Middle frontal gyrus (tissue), 1 donor: Measurements from ENCODE around the gene ROBO1.
"Not testable (repeated sequence)": the region's sequence is repeated elsewhere in the genome, so short reads cannot be mapped to it uniquely, and the experiment has no call there.

Experiments used
- DNase-seq: peaks from one replicate; pipeline ENCODE4 v3.0.0-alpha.2; 2015; ENCODE audit warnings: low spot score; ENCODE audit errors: extremely low spot score

ROBO1 gene

GRCh38 chr3:79173259-79173658, 594.5 kb downstream of the ROBO1 start:
- DNase-seq, result not testable (repeated sequence)

DNA sequence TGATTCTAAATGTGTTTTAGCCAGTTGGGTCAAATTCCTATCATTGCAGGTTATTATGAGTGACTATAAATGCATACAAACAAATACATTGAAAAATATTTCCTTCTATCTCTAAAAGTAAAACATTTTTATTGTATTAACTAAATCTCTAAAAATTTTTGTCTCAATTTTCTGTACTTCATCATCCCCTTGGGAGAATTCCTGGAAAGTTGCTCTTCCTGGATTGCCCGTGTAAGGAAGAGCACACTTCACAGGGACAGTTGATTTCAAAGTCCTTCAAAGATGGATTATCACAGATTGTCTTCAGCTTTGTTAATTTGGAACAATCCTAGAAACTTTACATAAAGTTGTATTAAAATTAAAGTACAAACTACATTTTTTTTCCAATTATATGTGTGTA, 595.6 kb downstream of the ROBO1 start:
- DNase-seq, result no peak

GRCh38 chr3:79170021-79170420, 597.8 kb downstream of the ROBO1 start:
- no peak for DNase-seq

DNA sequence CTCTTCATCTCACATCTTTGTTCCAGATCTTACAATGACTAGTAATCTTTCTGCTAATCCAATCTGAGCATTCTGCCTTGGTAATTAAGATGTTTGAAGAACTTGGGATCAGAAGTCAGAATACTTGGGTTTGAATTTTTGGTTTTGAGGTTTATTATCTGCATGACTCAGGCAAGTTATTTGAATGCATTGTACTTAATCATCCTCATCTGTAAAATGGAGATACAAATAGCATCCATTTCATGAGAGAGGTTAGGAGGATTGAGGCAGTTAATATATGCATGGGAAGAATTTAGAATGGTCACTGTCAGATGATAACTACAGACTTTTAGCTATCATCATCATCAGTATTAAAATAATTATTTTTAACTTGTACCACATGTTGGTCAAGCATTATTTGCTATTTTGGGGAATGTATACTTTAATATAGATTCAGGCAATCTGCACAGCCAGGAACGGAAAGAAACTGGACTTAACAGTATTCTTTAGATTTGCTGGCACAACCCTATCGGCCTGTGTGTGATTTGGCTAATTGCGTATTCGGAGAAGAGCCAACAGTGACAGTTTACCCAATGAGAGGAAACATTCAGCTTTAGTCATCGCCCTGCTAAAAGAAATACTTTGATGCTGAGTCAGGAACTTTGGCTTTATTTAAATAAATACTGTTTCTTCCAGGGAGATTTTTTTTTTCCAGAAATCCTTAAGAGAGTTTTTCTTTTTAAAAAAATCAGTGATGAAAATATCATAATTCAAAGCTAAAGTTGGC, 600.0 kb downstream of the ROBO1 start:
- DNase-seq, result no peak

DNA sequence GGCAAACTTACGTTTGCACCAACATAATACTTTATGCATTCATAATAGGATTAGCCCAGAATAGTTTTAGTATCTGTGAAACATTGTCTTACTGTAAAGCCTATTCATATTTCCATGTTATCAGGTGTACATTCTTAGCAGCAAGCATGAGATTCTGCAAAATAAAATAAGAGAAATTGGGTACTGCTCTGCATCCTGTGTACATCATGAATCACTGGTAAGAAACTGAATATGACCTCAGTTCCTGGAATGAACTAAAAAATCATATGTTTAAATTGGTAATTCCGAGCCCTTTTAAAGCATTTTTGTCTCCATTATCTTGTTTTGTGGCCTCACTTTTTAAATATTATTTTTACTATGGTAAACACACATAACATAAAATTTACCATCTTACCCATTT, 605.1 kb downstream of the ROBO1 start:
- DNase-seq, result no peak

DNA sequence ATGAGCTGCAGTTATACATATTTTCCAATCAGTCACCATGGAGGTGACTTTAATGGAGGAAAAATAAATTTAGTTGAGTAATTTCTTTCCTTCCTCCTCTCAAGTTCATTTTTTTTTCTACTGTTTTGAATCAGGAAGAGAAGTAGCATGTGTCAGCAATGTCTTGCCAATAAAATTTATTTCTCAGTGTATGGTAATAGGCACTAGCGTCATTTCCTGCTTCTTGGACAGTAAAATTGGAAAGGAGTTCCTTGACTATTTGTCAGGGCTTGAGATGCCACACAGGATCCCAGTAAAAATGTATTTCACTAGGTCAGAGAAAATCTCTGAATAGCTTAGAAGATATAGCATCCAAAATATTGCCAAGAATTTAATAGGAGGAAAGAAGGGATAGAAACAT, 605.9 kb downstream of the ROBO1 start:
- no peak for DNase-seq

GRCh38 chr3:79160421-79160820, 607.4 kb downstream of the ROBO1 start:
- no peak for DNase-seq

DNA sequence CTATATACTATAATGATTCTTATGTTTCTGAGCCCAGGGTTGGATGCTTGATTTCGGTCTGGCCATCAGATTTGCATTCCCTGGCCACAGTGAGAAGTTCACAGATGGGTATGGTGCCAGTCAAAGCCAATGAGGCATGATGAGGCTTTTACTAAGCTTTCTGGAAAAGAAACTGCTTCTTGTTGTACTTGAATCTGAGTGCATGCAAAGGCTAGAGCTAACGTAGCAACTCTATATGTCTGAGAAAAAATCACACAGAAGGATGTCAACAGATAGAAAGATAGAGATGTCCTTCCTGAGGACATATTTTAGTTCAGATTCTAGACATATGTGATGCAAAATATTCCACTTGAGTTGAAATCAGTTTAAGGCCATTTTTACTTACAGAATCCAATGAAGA, 608.1 kb downstream of the ROBO1 start:
- no peak for DNase-seq

DNA sequence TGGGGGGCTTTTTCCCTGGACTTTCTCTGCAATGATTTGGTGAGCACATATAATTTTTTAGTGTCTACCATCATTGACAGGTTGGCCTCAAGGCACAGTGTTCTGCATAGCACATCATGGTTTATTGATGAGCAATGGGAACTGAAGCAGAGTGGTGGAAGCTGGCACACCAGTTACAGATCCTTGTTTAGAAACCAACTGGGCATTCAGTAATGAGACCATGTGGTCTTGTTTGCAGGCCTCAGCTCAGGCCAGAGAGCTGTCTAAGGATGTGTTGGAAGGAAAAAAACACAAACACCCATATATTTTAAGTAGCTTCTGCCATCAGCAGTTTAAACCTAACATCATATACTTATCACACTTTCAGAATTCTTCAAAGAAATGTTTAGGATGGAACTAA, 610.6 kb downstream of the ROBO1 start:
- DNase-seq, result no peak

GRCh38 chr3:79154865-79155264, 612.9 kb downstream of the ROBO1 start:
- no peak for DNase-seq

GRCh38 chr3:79148786-79149185, 619.0 kb downstream of the ROBO1 start:
- DNase-seq, result no peak

DNA sequence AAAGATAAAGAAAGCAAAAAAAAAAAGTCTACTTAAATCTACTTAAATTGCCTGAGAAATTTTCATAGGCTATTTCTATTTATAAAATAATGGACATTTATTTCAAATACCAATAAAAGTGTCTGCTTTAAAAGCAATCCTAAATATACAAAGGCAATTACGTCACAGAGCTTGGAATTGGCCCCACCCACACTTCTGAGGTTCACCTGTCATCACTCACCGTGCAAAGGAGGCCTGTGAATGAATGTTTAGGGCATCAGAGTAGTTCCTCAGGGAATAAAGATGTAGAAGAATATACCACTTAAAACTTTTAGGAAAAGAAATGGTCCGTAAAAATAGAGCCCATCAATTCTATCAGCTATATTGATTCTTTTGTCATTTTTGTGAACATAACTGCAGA, 621.8 kb downstream of the ROBO1 start:
- DNase-seq, result no peak

DNA sequence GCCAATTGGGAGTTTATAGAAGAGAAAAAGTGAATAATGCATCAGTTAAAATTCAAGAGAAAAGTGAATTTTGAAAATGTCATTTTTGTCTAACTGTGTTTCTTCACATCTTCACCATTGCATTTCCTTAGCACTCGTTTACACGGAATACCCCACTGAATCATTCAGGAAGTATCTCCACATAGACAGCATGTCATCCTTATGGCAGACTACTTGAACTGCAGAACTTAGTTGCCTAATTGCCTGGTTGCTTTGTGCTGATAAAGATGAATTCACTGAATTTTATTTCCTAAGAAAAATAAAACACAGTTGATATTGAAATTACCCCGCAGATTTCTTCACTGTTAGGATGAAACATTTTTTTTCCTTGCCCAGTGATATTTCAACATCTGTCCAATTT, 627.1 kb downstream of the ROBO1 start:
- DNase-seq, result no peak

- DNase-seq, result no peak
Measured at GRCh38 chr3:79139395-79140068, 628.3 kb downstream of the ROBO1 start.

DNA sequence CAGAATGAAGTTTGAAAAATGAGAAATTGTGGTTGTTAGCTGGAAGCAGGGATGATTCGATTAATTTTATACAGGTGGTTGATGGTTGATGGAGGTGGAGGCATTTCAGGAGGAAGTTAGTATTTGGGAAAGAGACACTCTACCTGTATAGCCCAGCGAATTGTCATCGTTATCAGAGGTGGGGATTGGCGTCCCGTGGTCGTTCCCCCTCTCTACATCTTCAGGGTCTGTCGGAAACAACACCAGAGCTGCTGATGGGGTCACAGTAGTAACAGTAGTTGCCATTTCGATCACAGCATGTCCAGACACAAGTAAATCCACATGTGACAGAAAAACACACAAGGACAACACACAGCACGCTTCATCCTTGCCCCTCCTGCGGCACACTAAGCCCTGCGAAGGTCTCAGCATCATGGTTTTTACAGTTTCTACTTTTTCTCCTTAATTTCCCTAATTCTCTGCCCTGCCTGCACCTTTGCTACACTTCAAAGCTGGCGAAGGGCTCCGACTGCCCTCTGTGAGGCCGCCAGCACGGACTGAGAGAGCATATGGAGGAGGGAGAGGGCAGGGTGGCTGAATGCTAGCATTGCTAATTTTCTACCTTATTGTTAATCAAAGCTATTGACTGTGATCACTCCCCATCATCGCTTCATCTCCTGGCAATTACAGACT, 642.3 kb downstream of the ROBO1 start:
- DNase-seq, result no peak

- DNase-seq, result no peak
Measured at GRCh38 chr3:79115458-79115857, 652.3 kb downstream of the ROBO1 start.

GRCh38 chr3:79113876-79114275, 653.9 kb downstream of the ROBO1 start:
- no peak for DNase-seq

GRCh38 chr3:79111375-79112052, 656.3 kb downstream of the ROBO1 start:
- DNase-seq, result no peak

GRCh38 chr3:79109754-79110153, 658.0 kb downstream of the ROBO1 start:
- no peak for DNase-seq

GRCh38 chr3:79103307-79103706, 664.5 kb downstream of the ROBO1 start:
- DNase-seq, result no peak

- no peak for DNase-seq
Measured at GRCh38 chr3:79097964-79098660, 669.7 kb downstream of the ROBO1 start.
